Body of pancreas (tissue), 4 donors: ENCODE results near the gene CARNS1.

ENCODE experiments used
- CTCF ChIP-seq, 7 experiments: fragments of 450-650 bp in 4 of 7; fragments of 200-600 bp in 3 of 7; sonication (generic) in 3 of 7; IDR thresholded peaks; one replicate each; pipeline ENCODE4 v1.5.1; 2016 to 2019; ENCODE audit warnings: antibody characterized with exemption in 7 of 7
- POLR2A ChIP-seq, 3 donors: fragments of 450-650 bp; IDR thresholded peaks; one replicate each; pipeline ENCODE4 v1.6.1; 2016; ENCODE audit warnings: antibody characterized with exemption in 3 of 3, mild to moderate bottlenecking in 2 of 3

GRCh38 chr11:67445515-67445914 lies 30.0 kb downstream of the CARNS1 start:
- TF ChIP-seq CTCF (IDR thresholded peaks at IDR 0.05) (no peak), POLR2A (IDR thresholded peaks at IDR 0.05) (no peak)
